Endometrial microvascular endothelial cells (primary cell): ENCODE results near the gene MTERF4. TPM values are rescaled to one million over a fixed set of nuclear protein-coding genes. Genes with fewer than 3 reads are reported as not detected.

Source experiments
- in situ Hi-C: cut with HindIII; loops from 2 replicates; pipeline ENCODE4 v1.10.0; 2017; ENCODE audit warnings: low sequenced_read_pairs, low pct_unique_long_range_greater_than_20kb; ENCODE audit errors: inconsistent ontology term
- total RNA-seq: library from RNA; depleted of rRNA; stranded (reverse); fragments of >200 nt; gene quantifications from one replicate; pipeline ENCODE4 v1.2.3, GENCODE V29; 2015; ENCODE audit errors: inconsistent ontology term

MTERF4 gene
- total RNA-seq, 1 donor from 2014 or later: 37.3 TPM

DNA sequence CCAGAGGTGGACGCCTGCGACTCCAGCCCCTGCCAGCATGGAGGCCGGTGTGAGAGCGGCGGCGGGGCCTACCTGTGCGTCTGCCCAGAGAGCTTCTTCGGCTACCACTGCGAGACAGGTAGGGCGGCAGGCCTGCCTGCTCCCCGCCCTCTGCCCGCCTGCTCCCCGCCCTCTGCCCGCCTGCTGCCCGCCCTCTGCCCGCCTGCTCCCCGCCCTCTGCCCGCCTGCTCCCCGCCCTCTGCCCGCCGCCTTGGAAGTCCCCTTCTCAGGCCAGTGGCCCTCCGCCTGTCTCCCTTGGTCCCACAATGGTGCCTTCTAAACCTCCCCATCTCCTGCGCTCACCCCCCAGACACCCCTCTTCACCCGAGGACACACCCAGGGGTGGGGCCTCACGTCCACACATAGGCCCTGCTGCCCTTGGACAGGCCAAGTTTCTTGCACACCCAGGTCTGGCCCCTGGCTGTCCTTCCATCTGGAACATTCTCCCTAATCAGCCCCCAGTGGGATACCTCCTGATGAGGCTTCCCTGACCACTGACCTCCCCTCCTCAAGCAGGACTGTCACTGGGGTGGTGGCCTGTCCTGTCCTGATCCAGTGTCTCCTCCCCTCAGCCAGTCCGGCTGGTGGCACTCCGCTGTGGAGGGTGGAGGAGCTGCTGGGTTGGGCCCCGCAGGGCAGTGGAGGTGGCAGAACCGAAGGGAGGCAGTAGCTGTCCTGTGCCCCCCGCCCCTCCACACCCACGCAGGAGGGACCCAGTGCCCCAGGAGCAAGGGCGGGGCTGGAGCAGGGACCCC, 37.9 kb downstream of the MTERF4 start:
- in situ Hi-C loops: no loop called here

DNA sequence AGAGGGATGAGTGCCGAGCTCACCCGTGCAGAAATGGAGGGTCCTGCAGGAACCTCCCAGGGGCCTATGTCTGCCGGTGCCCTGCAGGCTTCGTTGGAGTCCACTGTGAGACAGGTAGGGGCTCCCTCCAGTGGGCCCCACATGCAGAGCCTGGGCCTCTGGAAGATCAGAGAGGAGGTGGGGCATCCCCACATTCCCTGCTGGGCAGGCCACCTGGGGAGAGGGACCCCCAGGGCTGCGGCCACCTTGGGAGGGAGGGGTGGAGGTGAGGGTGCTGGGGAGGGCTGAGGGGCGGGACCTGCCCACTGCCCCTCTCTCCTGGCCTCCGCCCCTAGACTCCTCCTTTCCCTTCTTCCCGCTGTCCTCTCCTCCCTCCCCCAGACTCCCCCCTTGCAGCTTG, 38.5 kb downstream of the MTERF4 start:
- in situ Hi-C loops: no loop called here

- in situ Hi-C loops: no loop called here
Measured at GRCh38 chr2:241063093-241063551, 39.0 kb downstream of the MTERF4 start.

GRCh38 chr2:241062389-241063092, 39.5 kb downstream of the MTERF4 start:
- in situ Hi-C loops: no loop called here

- in situ Hi-C loops: no loop called here
Measured at GRCh38 chr2:241061275-241061674, 40.8 kb downstream of the MTERF4 start.

DNA sequence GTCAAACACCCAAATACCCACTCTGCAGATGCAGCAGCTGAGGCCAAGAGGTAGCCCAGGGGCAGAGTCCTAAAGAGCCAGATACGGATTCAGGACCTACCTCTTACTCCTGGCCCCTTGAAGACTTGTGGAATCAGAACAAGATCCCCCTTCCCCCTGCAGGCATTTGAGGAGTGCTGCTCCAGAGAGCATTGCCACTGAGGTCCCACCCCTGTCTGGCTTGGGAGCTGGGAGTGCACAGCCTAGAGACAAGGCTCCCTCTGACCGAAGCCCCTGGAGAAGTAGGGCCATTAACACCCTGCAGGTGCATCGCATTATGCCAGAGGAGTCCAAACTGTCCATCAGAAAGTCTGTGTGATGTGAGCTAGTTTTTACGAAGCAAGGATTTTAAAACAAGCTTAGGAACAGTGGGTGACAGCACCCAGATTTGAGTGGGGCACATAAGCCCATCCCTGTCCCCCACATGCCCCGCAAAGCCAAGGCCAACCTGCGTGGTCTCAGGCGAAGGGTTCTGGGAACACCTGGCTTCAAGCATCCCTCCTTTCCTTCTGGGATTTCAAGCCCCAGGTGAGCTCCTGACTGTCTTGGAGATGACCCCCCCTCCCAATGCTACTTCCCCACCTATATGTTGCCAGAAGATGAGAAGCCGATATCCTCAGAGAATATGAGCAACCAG, 48.4 kb downstream of the MTERF4 start:
- in situ Hi-C loops: no loop called here

- in situ Hi-C loops: no loop called here
Measured at GRCh38 chr2:241052677-241053360, 49.3 kb downstream of the MTERF4 start.

DNA sequence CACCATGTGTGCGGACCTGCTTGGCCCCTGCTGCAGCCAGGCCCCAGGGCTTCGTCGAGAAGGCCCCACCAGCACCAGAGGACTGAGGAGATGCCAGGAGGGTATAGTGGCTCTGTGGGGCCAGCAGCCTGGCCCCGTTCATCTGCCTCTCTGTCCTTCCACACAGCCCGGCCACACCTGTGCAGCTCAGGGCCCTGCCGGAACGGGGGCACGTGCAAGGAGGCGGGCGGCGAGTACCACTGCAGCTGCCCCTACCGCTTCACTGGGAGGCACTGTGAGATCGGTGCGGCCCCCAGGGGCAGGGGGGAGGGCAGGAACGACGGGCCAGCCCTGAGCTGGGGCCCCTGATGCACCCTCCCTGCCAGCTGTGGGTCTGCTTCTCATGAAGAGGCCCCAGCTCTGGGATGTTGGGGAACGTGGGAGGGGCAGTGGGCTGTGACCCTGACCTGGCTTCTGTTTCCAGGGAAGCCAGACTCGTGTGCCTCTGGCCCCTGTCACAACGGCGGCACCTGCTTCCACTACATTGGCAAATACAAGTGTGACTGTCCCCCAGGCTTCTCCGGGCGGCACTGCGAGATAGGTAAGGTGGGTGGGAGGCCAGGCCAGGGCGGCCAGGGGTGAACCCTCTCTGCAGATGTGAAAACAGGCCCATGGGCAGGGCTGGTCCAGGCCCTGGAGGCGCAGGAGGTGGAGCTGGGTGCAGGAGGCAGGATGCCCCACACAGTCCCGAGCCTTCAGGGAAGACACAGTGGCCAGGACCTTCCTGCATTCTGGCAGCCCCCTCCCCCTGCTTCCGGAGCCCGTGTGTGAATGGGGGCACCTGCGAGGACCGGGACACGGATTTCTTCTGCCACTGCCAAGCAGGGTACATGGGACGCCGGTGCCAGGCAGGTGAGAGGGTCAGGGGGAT, 50.3 kb downstream of the MTERF4 start:
- in situ Hi-C loops: no loop called here

DNA sequence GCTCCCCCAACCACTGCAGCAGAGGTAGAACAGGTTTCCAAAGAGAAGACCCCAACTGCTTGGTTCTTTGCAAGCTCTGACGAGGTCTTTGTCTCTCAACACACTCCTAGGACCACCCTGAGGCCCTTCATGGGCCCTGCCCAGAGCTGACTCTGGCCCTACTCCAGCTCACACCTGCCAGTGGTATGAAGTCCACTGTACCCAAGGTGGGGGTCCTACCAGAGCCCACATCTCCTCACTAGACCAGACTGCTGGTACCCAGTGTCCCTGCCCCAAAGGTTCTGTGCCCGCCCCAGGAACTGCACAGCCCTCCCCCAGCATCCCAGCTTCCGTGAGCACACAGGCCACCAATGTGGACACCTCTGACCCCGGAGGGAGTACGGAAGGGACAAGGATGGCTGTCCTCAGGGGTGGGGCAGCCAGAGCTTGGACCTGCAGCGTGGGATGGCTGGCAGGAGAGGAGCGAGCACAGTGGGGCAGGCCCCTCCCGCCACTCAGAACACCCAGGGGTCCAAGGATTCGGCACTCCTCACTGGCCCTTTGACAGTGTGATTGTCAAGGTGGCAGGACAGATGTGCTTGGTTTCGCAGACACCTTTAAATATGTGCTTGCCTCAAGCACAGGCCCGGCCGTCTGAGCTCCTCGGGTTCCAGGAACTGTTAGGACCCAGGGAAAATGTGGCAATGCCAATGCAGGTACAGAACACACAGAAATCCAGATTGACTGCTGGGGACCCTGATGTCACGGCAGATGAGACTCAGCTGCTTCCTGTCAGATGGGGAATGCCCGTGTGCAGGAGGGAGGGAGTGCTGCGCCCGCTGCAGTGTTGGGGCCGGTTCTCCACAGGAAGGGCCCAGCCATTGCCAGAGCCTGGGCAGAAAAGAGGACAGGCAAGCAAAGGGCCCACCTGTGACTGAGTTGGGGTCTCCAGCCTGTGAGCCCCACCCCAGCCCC, 51.2 kb downstream of the MTERF4 start:
- in situ Hi-C loops: no loop called here

DNA sequence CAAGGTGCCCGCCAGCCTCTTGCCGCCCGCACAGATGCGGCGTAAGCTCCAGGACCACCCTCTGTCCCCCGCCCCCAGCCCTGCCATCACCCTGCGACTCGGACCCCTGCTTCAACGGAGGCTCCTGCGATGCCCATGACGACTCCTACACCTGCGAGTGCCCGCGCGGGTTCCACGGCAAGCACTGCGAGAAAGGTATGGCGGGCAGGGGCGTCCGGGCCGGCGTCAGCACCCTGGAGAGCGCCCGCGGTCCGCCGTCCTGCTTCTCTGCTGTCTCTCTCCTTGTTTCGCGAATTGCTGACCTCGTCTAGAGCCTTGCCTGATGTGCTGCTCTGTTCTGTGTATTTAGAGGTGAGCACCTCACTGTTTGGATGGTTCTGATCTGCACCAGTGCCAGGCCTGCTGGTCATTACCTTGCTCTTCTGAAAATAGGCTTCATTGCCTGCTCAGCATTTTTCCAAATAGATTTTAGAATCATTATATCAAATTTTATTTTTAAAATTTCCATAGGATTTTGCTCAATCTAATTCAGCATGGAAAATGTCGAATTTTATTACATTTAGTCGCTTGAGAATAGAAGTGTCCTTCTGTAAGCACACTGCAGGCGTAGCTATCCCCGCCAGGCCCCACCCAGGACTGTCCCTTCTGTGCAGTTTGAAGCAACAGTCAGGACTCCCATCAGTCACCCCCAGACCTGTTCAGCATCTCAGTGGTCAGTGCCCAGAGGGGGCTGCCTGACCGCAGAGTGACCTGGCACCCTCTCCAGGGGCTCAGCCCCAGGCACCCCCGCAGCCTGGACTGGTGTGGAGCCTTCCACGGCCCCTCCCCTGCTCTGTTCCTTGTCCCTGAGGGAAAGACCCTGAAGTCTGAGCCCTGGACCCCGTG, 52.1 kb downstream of the MTERF4 start:
- in situ Hi-C loops: no loop called here

DNA sequence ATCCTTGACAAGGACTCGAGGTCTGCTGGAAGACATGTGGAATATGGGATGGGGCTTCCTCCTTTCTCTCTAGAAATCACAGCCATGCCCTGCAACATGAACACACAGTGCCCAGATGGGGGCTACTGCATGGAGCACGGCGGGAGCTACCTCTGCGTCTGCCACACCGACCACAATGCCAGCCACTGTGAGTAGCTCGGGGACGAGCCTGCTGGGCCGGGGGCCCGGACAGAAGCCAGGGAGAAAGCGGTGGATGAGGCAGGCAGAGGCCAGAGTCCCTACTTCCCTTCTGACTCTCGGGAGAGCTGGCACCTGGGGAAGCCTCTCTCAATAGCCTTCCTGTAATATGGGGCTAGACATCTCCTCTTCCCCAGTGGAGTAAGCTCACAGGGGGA, 53.1 kb downstream of the MTERF4 start:
- in situ Hi-C loops: no loop called here

- in situ Hi-C loops: no loop called here
Measured at GRCh38 chr2:241048149-241048948, 53.7 kb downstream of the MTERF4 start.

- in situ Hi-C loops: no loop called here
Measured at GRCh38 chr2:241047253-241048010, 54.7 kb downstream of the MTERF4 start.
